Measurements from ENCODE around the gene RPUSD3. TPM values are rescaled to one million over a fixed set of nuclear protein-coding genes. Genes with fewer than 3 reads are reported as not detected.
A peak's percentile ranks its signal among the peaks of the same experiment; 100 is the strongest.

Gene RPUSD3
- total RNA-seq (34.8 and 38.9 TPM in 2 replicates), polyA plus RNA-seq (56.6 and 63.2 TPM in 2 replicates), polyA minus RNA-seq (21.8 and 28.3 TPM in 2 replicates), Bru-seq, nascent RNA (percentile 61 among the genes with signal in this experiment), BruChase-seq, experiment 1, labeled RNA remaining after a 6-hour chase (percentile 71 among the genes with signal in this experiment), BruChase-seq, experiment 2, labeled RNA remaining after a 2-hour chase (percentile 67 among the genes with signal in this experiment)
- 42.6 and 43.5 TPM in 2 replicates for polyA plus RNA-seq (2011; cell fraction: cytosol; rRNA removed)
- 27.6 and 28.6 TPM in 2 replicates for polyA plus RNA-seq (2011; cell fraction: nucleus; rRNA removed)
- polyA plus RNA-seq (2012) = 22.3 and 31.3 TPM in 2 replicates
- polyA minus RNA-seq (2011; cell fraction: cytosol; rRNA and poly(A)+ RNA removed) = 21.2 TPM
- 7.5 and 9.9 TPM in 2 replicates for polyA minus RNA-seq (2011; cell fraction: nucleus; rRNA and poly(A)+ RNA removed)
- long read RNA-seq, transcript RPUSD3-201 (9 exons, 1,225 nt) = major isoform, 70 of 135 reads
- long read RNA-seq, transcript RPUSD3-216 (4 exons, 2,491 nt) = minor isoform, 34 of 135 reads
- long read RNA-seq, partial matches to known transcripts = 1 of 135 reads
- long read RNA-seq, other reads (novel, unspliced or antisense) = 28 of 135 reads

GRCh38 chr3:9843715-9844438 is at the start of gene RPUSD3:
Gene RPUSD3, minus strand, starts transcription at chr3:9844008. Its CDS starts 18 bp downstream, at chr3:9843990.
- H3K36me3 ChIP-seq (ENCODE audit: control insufficient read depth in 2 of 2, extremely low read depth in 1 of 2, insufficient read depth in 2 of 2, low read length in 2 of 2) = peaks cover 4% of the 10 kb centered on the region in 2 experiments
- ChIA-PET POLR2A (no interaction called here), CTCF (interaction anchor here (0.7 to 5.2 kb wide), 5 partner anchors 40 to 478 kb away, joined by 3 to 35 read pairs (median 4); no protein-coding TSS in a partner anchor)
- intact Hi-C loops (cut with micrococcal nuclease) (loop anchor here (1.0 to 5.0 kb wide), 4 partner anchors 73 to 478 kb away; partner anchors contain the start of genes CRELD1, IL17RC and SEC13), dilution Hi-C loops (cut with MboI; ENCODE audit: extremely low pct_ligation_motif_present, low sequenced_read_pairs) (no loop called here)
- DNase-seq (ENCODE audit: low read depth, low spot score) = peak; percentile 96
- peak within 1 kb of the TSS; percentile 87 for H2AFZ ChIP-seq (ENCODE audit: low read depth, low read length)
- peak within 1 kb of the TSS; percentile 65 for H3K4me2 ChIP-seq (ENCODE audit: insufficient read depth, low read length)
- peak within 1 kb of the TSS; percentile 11 for H3K27ac ChIP-seq (ENCODE audit: insufficient read depth, low read depth, low read length)
- H3K4me1 ChIP-seq (ENCODE audit: control insufficient read depth, extremely low read depth, insufficient read depth, low read length) = peaks cover 14% of the 10 kb centered on the region
- peaks cover 3% of the 10 kb centered on the region for H3K79me2 ChIP-seq (ENCODE audit: control insufficient read depth, insufficient read depth, low read length)
- FAIRE-seq = peak; percentile 97
- H3K27me3 ChIP-seq (ENCODE audit: control insufficient read depth in 2 of 2, insufficient read depth in 2 of 2, low read length in 2 of 2) = no peaks in the 10 kb centered on the region
- H3K9ac ChIP-seq (replicated peaks; ENCODE audit: extremely low read depth, insufficient read depth, low read length) = peak within 1 kb of the TSS; percentile 66
- H4K20me1 ChIP-seq (replicated peaks; ENCODE audit: control insufficient read depth, extremely low read depth, insufficient read depth, low read length) = no peaks in the 10 kb centered on the region
- no peaks in the 10 kb centered on the region for H3K9me1 ChIP-seq (replicated peaks; ENCODE audit: control insufficient read depth, extremely low read depth, insufficient read depth, low read length)
- no peaks in the 10 kb centered on the region for H3K9me3 ChIP-seq (replicated peaks; ENCODE audit: control insufficient read depth, insufficient read depth, low read length)
- H3K4me3 ChIP-seq (replicated peaks in 1 of 3; ENCODE audit: insufficient read depth in 1 of 3, low read depth in 1 of 3, low read length in 3 of 3) = peak within 1 kb of the TSS; percentile 64 to 80 (median 77)
- TF ChIP-seq POLR2AphosphoS5 (IDR thresholded peaks at IDR 0.05; ENCODE audit: insufficient read depth, low read depth, low read length) (peak; percentile 80), EZH2 (IDR thresholded peaks at IDR 0.05; ENCODE audit: borderline replicate concordance, low read depth, low read length, severe bottlenecking) (no peak), FOS (IDR thresholded peaks at IDR 0.05; ENCODE audit: borderline replicate concordance, insufficient read depth, low read length) (no peak), JUN (IDR thresholded peaks at IDR 0.05; ENCODE audit: borderline replicate concordance, insufficient read depth, insufficient read length, low read depth) (no peak), POLR2A (IDR thresholded peaks at IDR 0.05; ENCODE audit: low read depth, low read length) (peak; percentile 77), GATA2 (IDR thresholded peaks at IDR 0.05; ENCODE audit: insufficient read depth, insufficient read length, low read depth, low read length) (peak; percentile 27), MYC (IDR thresholded peaks at IDR 0.05; ENCODE audit: low read depth, low read length) (no peak)
- TF ChIP-seq, protein P1, sequence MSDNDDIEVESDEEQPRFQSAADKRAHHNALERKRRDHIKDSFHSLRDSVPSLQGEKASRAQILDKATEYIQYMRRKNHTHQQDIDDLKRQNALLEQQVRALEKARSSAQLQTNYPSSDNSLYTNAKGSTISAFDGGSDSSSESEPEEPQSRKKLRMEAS (IDR thresholded peaks at IDR 0.05; ENCODE audit: insufficient read depth, insufficient read length) = peak; percentile 4
- TF ChIP-seq, protein P2, sequence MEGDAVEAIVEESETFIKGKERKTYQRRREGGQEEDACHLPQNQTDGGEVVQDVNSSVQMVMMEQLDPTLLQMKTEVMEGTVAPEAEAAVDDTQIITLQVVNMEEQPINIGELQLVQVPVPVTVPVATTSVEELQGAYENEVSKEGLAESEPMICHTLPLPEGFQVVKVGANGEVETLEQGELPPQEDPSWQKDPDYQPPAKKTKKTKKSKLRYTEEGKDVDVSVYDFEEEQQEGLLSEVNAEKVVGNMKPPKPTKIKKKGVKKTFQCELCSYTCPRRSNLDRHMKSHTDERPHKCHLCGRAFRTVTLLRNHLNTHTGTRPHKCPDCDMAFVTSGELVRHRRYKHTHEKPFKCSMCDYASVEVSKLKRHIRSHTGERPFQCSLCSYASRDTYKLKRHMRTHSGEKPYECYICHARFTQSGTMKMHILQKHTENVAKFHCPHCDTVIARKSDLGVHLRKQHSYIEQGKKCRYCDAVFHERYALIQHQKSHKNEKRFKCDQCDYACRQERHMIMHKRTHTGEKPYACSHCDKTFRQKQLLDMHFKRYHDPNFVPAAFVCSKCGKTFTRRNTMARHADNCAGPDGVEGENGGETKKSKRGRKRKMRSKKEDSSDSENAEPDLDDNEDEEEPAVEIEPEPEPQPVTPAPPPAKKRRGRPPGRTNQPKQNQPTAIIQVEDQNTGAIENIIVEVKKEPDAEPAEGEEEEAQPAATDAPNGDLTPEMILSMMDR (IDR thresholded peaks at IDR 0.05; ENCODE audit: extremely low read depth in 1 of 2, insufficient read depth in 1 of 2, low read depth in 1 of 2, low read length in 2 of 2) = no peak
- TSS peak; percentile 63 for BruUV-seq (replicated peaks)

Measured in endothelial cell of umbilical vein (primary cell).